ENCODE results near the gene ERC2.
"Not testable (repeated sequence)": the region's sequence is repeated elsewhere in the genome, so short reads cannot be mapped to it uniquely, and the experiment has no call there.

Gene ERC2

GRCh38 chr3:56064684-56065083, 403.6 kb downstream of the ERC2 start:
- DNase-seq (ENCODE audit: low spot score), result no peak

- no peak for DNase-seq (ENCODE audit: low spot score)
These were observed 407.0 kb downstream of the ERC2 start for GRCh38 chr3:56061279-56061626.

- no peak for DNase-seq (ENCODE audit: low spot score)
These were observed 407.6 kb downstream of the ERC2 start for GRCh38 chr3:56060521-56061278.

- DNase-seq (ENCODE audit: low spot score), result no peak
These were observed 408.5 kb downstream of the ERC2 start for GRCh38 chr3:56059731-56060130.

GRCh38 chr3:56055951-56056350, 412.3 kb downstream of the ERC2 start:
- no peak for DNase-seq (ENCODE audit: low spot score)

GRCh38 chr3:56055546-56055945, 412.7 kb downstream of the ERC2 start:
- DNase-seq (ENCODE audit: low spot score), result no peak

- DNase-seq (ENCODE audit: low spot score), result no peak
These were observed 413.4 kb downstream of the ERC2 start for GRCh38 chr3:56054844-56055243.

- DNase-seq (ENCODE audit: low spot score), result no peak
These were observed 414.5 kb downstream of the ERC2 start for GRCh38 chr3:56053727-56054126.

- DNase-seq (ENCODE audit: low spot score), result no peak
These were observed 416.1 kb downstream of the ERC2 start for GRCh38 chr3:56052188-56052587.

- no peak for DNase-seq (ENCODE audit: low spot score)
These were observed 417.2 kb downstream of the ERC2 start for GRCh38 chr3:56051052-56051451.

GRCh38 chr3:56048946-56049345, 419.3 kb downstream of the ERC2 start:
- no peak for DNase-seq (ENCODE audit: low spot score)

GRCh38 chr3:56048331-56048730, 419.9 kb downstream of the ERC2 start:
- DNase-seq (ENCODE audit: low spot score), result no peak

- DNase-seq (ENCODE audit: low spot score), result peak; percentile 69
These were observed 425.8 kb downstream of the ERC2 start for GRCh38 chr3:56042326-56042951.

- no peak for DNase-seq (ENCODE audit: low spot score)
These were observed 442.9 kb downstream of the ERC2 start for GRCh38 chr3:56025326-56025725.

GRCh38 chr3:56023546-56023945, 444.7 kb downstream of the ERC2 start:
- DNase-seq (ENCODE audit: low spot score), result no peak

- DNase-seq (ENCODE audit: low spot score), result no peak
These were observed 445.6 kb downstream of the ERC2 start for GRCh38 chr3:56022619-56023018.

GRCh38 chr3:56019490-56020146, 448.6 kb downstream of the ERC2 start:
- DNase-seq (ENCODE audit: low spot score), result no peak

GRCh38 chr3:56015374-56015773, 452.9 kb downstream of the ERC2 start:
- DNase-seq (ENCODE audit: low spot score), result not testable (repeated sequence)

GRCh38 chr3:56012721-56013120, 455.5 kb downstream of the ERC2 start:
- DNase-seq (ENCODE audit: low spot score), result no peak

- DNase-seq (ENCODE audit: low spot score), result no peak
These were observed 463.0 kb downstream of the ERC2 start for GRCh38 chr3:56005196-56005805.

- no peak for DNase-seq (ENCODE audit: low spot score)
These were observed 465.1 kb downstream of the ERC2 start for GRCh38 chr3:56003129-56003528.

GRCh38 chr3:56001991-56002390, 466.3 kb downstream of the ERC2 start:
- no peak for DNase-seq (ENCODE audit: low spot score)

- DNase-seq (ENCODE audit: low spot score), result no peak
These were observed 466.7 kb downstream of the ERC2 start for GRCh38 chr3:56001537-56001936.
